Caco-2 (cell line): ENCODE results near the gene MUC5B. TPM values are rescaled to one million over a fixed set of nuclear protein-coding genes. Genes with fewer than 3 reads are reported as not detected.

Experiments used
- BruUV-seq: library from RNA; stranded (reverse); fragments of 400-500 nt; replicated peaks from 2 replicates; lab custom pipeline; 2021; lab: Mats Ljungman, UMichigan
- CTCF ChIA-PET: fragments of 300-600 bp; sonication (Branson Sonifier 250); formaldehyde crosslinking; loops from one replicate; lab custom pipeline; 2022; ENCODE audit warnings: antibody characterized with exemption; lab: Charles Lee
- POLR2A ChIA-PET: fragments of 300-600 bp; sonication (Branson Sonifier 250); formaldehyde crosslinking; loops from one replicate; lab custom pipeline; 2022; ENCODE audit warnings: antibody characterized with exemption; lab: Charles Lee
- DNase-seq, 2 experiments: peaks; one replicate each; pipeline versions ENCODE4 v3.0.0 to v3.0.0-alpha.2; 2020 to 2022
- H3K27me3 ChIP-seq: replicated peaks from 2 replicates; pipeline ENCODE4 v1.6.0; 2011; ENCODE audit warnings: low read length; ENCODE audit not compliant: control insufficient read depth, insufficient read depth
- H3K36me3 ChIP-seq: 2 replicates; pipeline ENCODE4 v1.5.1; 2011; ENCODE audit warnings: low read length; ENCODE audit not compliant: control insufficient read depth, insufficient read depth
- H3K4me1 ChIP-seq: fragments of 250-450 bp; sonication (Bioruptor Pico); 2 replicates; pipeline ENCODE4 v1.5.1; 2020; ENCODE audit warnings: mild to moderate bottlenecking
- H3K4me3 ChIP-seq: 2 replicates; pipeline ENCODE4 v1.5.1; 2011; ENCODE audit warnings: low read depth, mild to moderate bottlenecking, control low read depth, low read length
- H3K9me3 ChIP-seq: fragments of 250-450 bp; sonication (Bioruptor Pico); 2 replicates; pipeline ENCODE4 v1.5.1; 2020; ENCODE audit warnings: mild to moderate bottlenecking, moderate library complexity
- H3K27ac Mint-ChIP-seq: one replicate; pipeline ENCODE4 v1.8.0; 2022; ENCODE audit warnings: mixed read lengths; ENCODE audit not compliant: unreplicated experiment
- H3K27me3 Mint-ChIP-seq: one replicate; pipeline ENCODE4 v1.8.0; 2022; ENCODE audit warnings: mixed read lengths; ENCODE audit not compliant: insufficient read depth, unreplicated experiment
- H3K36me3 Mint-ChIP-seq: one replicate; pipeline ENCODE4 v1.8.0; 2022; ENCODE audit warnings: mild to moderate bottlenecking, mixed read lengths; ENCODE audit not compliant: insufficient read depth, unreplicated experiment
- H3K4me1 Mint-ChIP-seq: one replicate; pipeline ENCODE4 v1.8.0; 2022; ENCODE audit warnings: low read depth, mixed read lengths; ENCODE audit not compliant: unreplicated experiment
- H3K4me3 Mint-ChIP-seq: one replicate; pipeline ENCODE4 v1.8.0; 2022; ENCODE audit warnings: mild to moderate bottlenecking, moderate library complexity, mixed read lengths; ENCODE audit not compliant: unreplicated experiment
- H3K9me3 Mint-ChIP-seq: one replicate; pipeline ENCODE4 v1.8.0; 2022; ENCODE audit warnings: mixed read lengths; ENCODE audit not compliant: unreplicated experiment
- CTCF ChIP-seq, 2 experiments: fragments of 200-600 bp in 1 of 2; IDR thresholded peaks; 1 replicate in 1 of 2; 2 replicates in 1 of 2; pipeline versions ENCODE4 v1.5.1 to v1.8.0; 2011 to 2022; ENCODE audit warnings: antibody characterized with exemption in 1 of 2, control low read depth in 1 of 2, inconsistent platforms in 1 of 2, low read depth in 1 of 2, low read length in 1 of 2, mild to moderate bottlenecking in 1 of 2, moderate library complexity in 1 of 2; ENCODE audit not compliant: insufficient read depth in 1 of 2, severe bottlenecking in 1 of 2, unreplicated experiment in 1 of 2
- intact Hi-C: fragments of 100-400 bp; cut with micrococcal nuclease; formaldehyde crosslinking; loops from one replicate; pipeline ENCODE4 v1.10.0; 2022; ENCODE audit not compliant: unreplicated experiment
- total RNA-seq: library from RNA; stranded (reverse); gene quantifications from 2 replicates; pipeline ENCODE4 v1.2.3, GENCODE V29; 2022

Gene MUC5B
- total RNA-seq, 1 experiment from 2014 or later = not detected

- peaks cover 21% of the 10 kb centered on the region for H3K4me1 ChIP-seq
- CTCF ChIA-PET = no interaction called here
These were observed 74.2 kb downstream of the MUC5B start for GRCh38 chr11:1297011-1297575.

GRCh38 chr11:1297576-1298473 is 75.0 kb downstream of the MUC5B start:
- no peaks in the 10 kb centered on the region for H3K27me3 ChIP-seq
- no peak overlapping the region for H3K4me3 Mint-ChIP-seq
- peaks cover 25% of the 10 kb centered on the region for H3K36me3 Mint-ChIP-seq
- no peak for TF ChIP-seq CTCF (IDR thresholded peaks at IDR 0.05; ENCODE audit: insufficient read depth in 1 of 2, low read depth in 1 of 2, low read length in 1 of 2, severe bottlenecking in 1 of 2, unreplicated experiment in 1 of 2)
- H3K9me3 Mint-ChIP-seq = no peaks in the 10 kb centered on the region
- intact Hi-C loops = no loop called here
- H3K9me3 ChIP-seq = no peaks in the 10 kb centered on the region
- H3K27me3 Mint-ChIP-seq = no peaks in the 10 kb centered on the region
- 0 out of 2 replicates have a peak, but pooled peaks cover 1% of the 10 kb centered on the region for H3K36me3 ChIP-seq
- POLR2A ChIA-PET = no interaction called here
- peaks cover 6% of the 10 kb centered on the region for H3K4me1 Mint-ChIP-seq
- H3K4me1 ChIP-seq = peaks cover 21% of the 10 kb centered on the region
- H3K27ac Mint-ChIP-seq = no peak overlapping the region
- CTCF ChIA-PET = no interaction called here
- no peak for DNase-seq
- BruUV-seq = no TSS peak
- no peak overlapping the region for H3K4me3 ChIP-seq

More at GRCh38 chr11:1297011-1297575, 74.2 kb downstream of the MUC5B start:
- H3K27me3 Mint-ChIP-seq = no peaks in the 10 kb centered on the region
- Histone ChIP-seq H3K36me3 (0 out of 2 replicates have a peak, but pooled peaks cover 1% of the 10 kb centered on the region), H3K27me3 (no peaks in the 10 kb centered on the region), H3K4me3 (no peak overlapping the region), H3K9me3 (no peaks in the 10 kb centered on the region)
- no peak overlapping the region for H3K4me3 Mint-ChIP-seq
- POLR2A ChIA-PET = no interaction called here
- TF ChIP-seq CTCF (IDR thresholded peaks at IDR 0.05; ENCODE audit: insufficient read depth in 1 of 2, low read depth in 1 of 2, low read length in 1 of 2, severe bottlenecking in 1 of 2, unreplicated experiment in 1 of 2) = no peak
- intact Hi-C loops = no loop called here
- no TSS peak for BruUV-seq
- no peak for DNase-seq
- peaks cover 6% of the 10 kb centered on the region for H3K4me1 Mint-ChIP-seq
- peaks cover 33% of the 10 kb centered on the region for H3K36me3 Mint-ChIP-seq
- no peak overlapping the region for H3K27ac Mint-ChIP-seq
- H3K9me3 Mint-ChIP-seq = no peaks in the 10 kb centered on the region

- Mint-ChIP-seq H3K27me3 (no peaks in the 10 kb centered on the region), H3K27ac (peak overlapping the region; percentile 56), H3K4me1 (peaks cover 6% of the 10 kb centered on the region), H3K4me3 (peak overlapping the region; percentile 5), H3K9me3 (no peaks in the 10 kb centered on the region), H3K36me3 (peaks cover 21% of the 10 kb centered on the region)
- POLR2A ChIA-PET = interaction anchor here (0.6 kb wide), 1 partner anchor 508 kb away, joined by 3 read pairs; no protein-coding TSS in a partner anchor
- TF ChIP-seq CTCF (IDR thresholded peaks at IDR 0.05; ENCODE audit: insufficient read depth in 1 of 2, low read depth in 1 of 2, low read length in 1 of 2, severe bottlenecking in 1 of 2, unreplicated experiment in 1 of 2) = no peak
- H3K9me3 ChIP-seq = no peaks in the 10 kb centered on the region
- peak; percentile 87 to 91 for DNase-seq
- intact Hi-C loops = no loop called here
- 0 out of 2 replicates have a peak, but pooled peaks cover 1% of the 10 kb centered on the region for H3K36me3 ChIP-seq
- H3K27me3 ChIP-seq = no peaks in the 10 kb centered on the region
- H3K4me1 ChIP-seq = peaks cover 24% of the 10 kb centered on the region
- peak overlapping the region; percentile 4; the same call in 1 of the 2 replicates for H3K4me3 ChIP-seq
- CTCF ChIA-PET = no interaction called here
- no TSS peak for BruUV-seq
These were observed 76.0 kb downstream of the MUC5B start for GRCh38 chr11:1298695-1299492.
